Stimulated activated CD8-positive, alpha-beta memory T cell treated with anti-CD3 and anti-CD28 coated beads, Interleukin-12 subunit alpha, Interleukin-12 subunit beta, amount 100 ng/mL, for 1 hour (primary cell): ENCODE results near the gene TMCO4.

Source experiments
- DNase-seq: peaks from one replicate; pipeline ENCODE4 v3.0.0-alpha.2; 2020; ENCODE audit warnings: low read depth

Gene TMCO4

DNA sequence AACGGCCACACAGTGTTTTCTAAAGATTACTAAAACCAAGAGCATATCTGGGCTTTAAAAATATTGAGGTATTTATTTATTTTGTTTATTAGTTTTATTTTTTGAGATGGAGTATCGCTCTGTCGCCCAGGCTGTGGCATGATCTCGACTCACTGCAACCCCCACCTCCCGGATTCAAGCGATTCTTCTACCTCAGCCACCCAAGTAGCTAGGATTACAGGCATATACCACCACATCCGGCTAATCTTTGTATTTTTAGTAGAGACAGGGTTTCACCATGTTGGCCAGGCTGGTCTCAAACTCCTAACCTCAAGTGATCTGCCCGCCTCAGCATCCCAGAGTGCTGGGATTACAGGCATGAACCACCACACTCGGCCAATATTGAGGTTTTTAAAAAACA, 23.9 kb downstream of the TMCO4 start:
- DNase-seq = no peak

GRCh38 chr1:19775317-19775716, 24.4 kb downstream of the TMCO4 start:
- DNase-seq = no peak

DNA sequence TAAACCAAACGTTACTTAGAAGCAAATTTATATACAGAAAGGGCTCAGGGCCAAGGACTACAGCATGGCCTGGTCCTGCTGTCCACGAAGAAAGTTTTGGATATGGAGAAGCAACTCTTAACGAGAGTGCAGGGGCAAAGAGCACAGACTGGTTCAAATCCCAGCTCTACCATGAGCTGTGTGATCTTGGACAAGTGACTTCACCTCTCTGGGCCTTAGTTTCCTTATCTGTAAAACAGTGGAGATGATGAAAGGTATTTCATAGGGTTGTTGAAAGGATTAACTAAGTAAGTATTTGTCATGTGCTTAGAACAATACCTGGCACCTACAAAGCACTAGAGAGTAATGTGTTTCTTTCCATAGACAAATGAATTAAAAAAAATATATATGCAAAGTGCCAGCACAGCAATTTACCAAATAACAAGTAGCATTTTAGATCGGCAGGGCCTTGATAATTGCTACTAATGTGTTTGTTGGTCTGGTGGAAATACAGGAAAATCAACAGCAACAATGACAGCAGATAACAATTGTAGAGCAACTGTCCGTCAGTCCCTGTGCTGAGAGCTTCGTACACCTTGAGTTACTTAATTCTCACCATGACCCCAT, 25.4 kb downstream of the TMCO4 start:
- no peak for DNase-seq

- no peak for DNase-seq
These were observed 26.2 kb downstream of the TMCO4 start for GRCh38 chr1:19773485-19773884.

DNA sequence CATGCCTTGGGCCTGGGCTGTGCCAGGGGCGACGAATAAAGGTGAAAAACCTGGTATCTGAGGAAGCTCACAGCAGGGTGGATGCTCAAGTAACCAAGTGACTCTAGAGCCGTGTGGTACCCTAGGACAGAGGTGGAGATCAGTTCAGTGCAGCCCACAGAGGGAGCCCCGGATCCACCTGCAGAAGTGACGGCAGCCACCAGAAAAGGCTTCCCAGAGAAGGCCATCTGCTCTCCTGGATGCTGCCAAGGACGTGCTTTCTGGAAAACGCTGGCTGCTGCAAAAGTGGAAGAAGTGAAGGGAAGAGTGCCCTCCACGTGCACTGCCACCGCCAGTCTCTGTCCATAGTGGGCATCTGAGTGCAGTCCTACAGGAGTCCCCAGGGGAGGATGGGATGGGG, 27.7 kb downstream of the TMCO4 start:
- DNase-seq = no peak

DNA sequence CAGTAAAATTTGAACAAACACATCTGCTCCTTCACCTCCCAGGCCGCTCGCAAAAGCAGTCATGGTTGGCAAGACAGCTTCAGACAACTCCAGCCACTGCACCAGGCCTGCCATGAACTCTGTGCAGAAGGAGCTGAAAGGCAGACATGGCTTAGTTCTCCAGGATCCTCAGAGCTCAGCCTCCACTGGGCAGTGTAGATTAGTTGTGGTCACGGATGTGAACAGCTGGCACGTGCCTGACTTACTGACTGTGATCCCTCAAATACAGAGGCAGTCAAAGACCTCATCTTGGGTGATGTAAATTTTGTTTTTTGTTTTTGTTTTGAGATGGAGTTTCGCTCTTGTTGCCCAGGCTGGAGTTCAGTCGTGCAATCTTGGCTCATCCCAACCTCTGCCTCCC, 28.4 kb downstream of the TMCO4 start:
- DNase-seq = no peak

GRCh38 chr1:19770436-19771190, 29.1 kb downstream of the TMCO4 start:
- DNase-seq = no peak

- DNase-seq = no peak
These were observed 30.3 kb downstream of the TMCO4 start for GRCh38 chr1:19769211-19769932.

- no peak for DNase-seq
These were observed 31.1 kb downstream of the TMCO4 start for GRCh38 chr1:19768353-19769210.

DNA sequence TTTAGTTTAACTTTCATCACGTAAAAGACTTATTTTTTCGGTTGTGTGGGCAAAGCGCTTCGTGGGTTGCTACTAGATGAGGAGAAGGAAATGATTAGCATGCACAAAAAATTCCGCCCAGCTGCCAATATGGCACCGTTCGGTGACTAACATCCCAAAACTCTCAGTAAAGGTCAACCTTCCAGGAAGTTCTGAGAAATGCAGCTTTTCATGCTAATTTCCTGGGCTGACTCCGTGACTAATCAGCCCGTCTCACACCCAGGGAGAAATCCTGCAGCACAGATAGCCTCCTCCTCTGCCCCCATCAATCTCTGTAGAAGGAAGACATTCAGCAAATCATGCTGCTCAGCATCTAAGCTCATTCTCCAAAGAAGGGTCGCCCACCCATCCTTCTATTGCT, 34.1 kb downstream of the TMCO4 start:
- DNase-seq = no peak

DNA sequence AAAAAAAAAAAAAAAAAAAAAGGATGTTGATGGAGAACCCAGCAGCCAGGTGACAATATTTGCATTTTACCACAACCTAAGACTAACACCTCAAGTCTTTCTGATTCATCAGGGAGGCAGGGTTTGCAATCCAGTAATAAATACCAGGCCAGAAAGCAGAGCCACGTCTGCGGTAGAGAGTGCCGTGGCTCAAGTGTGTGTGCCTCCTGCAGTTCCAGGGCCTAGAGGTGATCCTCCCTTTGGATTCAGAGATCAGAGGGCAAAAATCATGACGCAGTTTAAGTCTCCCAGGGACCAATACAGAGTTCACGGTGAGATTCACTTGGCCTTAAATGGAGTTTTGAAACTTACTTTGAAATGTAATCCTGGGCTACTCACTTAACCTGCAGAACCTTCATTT, 34.9 kb downstream of the TMCO4 start:
- no peak for DNase-seq

DNA sequence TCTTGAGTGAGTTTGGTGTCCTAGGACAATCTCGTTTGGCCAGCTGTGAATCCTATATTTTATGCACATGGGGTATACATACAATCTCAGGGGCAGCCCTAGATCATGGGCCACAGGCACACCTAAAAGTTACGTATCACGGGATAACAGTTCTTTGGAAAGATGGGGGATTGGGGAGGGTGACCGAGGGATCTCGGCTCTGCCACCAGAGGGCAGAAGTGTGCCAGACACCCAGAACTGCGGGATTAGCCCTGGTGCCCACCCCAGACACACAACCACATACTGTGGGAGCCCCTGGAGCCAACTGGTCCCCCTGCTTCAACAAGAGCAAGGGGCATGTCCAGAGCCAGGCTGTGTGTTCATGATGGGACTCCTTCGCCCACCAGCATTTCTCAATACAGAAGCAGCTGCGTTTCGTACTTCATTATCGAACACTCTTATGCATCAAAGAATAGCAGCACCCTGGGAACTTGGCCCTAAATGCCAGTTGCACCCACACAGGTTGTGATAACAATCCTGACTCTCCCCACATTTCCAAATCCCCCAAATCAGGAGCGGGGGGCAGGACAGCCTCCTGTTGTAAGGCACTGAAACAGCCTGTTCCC, 37.4 kb downstream of the TMCO4 start:
- no peak for DNase-seq

DNA sequence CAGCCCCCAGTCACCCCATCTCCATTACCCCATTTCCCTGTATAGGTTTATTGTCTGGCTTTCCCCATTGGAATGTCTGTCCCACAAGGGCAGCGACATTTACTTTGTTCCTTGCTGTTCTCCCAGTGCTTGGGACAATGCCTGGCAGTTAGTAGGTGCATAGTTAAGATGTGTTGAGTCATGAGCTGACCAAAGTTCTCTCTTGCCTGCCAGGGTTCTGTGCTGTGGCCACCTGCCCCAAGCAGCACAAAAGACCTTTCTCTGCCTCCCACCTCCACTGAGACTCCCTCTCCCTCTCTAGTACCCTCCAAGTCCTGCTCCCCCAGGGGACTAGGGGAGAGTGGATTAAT, 40.0 kb downstream of the TMCO4 start:
- DNase-seq = no peak

- no peak for DNase-seq
These were observed 41.4 kb downstream of the TMCO4 start for GRCh38 chr1:19758227-19758830.

DNA sequence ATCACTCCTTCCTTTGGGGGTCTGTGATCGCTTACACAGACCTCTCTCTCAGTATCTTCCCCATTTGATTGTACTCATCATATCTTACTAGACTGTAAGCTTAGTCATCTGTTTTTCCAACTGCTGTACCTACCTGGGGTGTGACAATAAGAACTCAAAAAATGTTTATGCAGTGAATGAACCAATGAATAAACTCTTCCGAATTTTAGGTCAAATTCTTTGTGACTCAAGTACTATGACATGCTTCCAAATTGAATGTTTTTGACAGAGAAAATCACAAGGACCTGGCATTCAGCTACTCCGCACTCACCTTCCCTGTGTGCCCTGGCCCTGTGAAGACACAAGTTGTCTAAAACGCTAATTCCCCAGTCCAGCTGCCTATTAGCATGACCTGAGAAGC, 42.1 kb downstream of the TMCO4 start:
- no peak for DNase-seq

DNA sequence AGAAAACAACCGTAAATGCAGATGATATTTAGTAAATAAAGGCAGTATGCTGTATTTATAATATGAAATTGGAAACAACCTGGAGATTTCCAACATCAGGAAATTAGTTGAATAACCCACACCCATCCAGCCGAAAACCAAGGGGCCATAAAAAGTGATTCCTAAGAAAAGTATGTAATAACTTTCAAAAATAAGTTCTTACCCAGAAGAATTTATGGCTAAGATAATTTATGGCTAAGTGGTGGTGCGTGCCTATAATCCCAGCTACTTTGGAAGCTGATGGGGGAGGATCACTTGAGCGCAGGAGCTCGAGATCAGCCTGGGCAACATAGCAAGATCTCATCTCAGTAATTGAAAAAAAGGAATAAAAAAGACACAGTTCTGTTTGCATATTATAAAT, 43.2 kb downstream of the TMCO4 start:
- DNase-seq = no peak

GRCh38 chr1:19754482-19754881, 45.2 kb downstream of the TMCO4 start:
- no peak for DNase-seq

- no peak for DNase-seq
These were observed 47.5 kb downstream of the TMCO4 start for GRCh38 chr1:19752083-19752696.

- DNase-seq = no peak
These were observed 48.8 kb downstream of the TMCO4 start for GRCh38 chr1:19750882-19751276.

DNA sequence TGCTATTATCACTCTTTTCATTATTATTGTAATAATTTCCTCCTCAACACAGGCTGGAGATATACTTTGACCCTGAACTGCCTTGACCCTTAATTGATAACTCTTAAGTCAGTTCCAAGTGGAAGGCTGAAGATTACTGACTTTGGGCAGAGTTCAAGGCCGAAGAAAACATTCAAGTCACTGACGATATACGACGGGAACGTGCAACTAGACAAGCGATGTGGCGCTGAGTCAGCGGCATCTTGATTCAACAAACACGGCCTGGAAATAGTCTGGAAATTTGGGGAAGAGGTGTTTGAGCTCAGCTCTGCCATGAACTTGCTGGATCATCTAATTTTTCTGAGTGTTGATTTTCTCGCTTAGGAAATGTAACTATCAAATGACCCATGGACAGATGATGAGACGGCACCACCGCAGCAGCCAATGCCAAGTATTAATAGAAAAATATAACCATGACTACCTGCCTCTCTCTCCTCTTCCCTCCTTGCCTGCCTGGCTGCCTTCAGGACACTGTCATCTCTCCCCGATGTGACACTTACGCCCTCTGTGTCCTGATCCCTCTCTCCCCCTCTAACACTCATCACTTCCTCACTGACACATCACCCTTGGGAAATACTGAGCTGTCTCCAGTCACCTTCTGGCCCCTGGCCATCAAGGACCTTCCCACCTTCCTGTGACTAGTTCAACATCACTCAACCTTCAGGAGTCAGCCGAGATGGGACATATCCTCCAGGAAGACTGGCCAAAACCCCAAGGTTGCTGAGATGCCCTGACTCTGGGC, 49.4 kb downstream of the TMCO4 start:
- no peak for DNase-seq
